HG03095 (cell line): ENCODE measurements around the gene DHDH.
A peak's percentile ranks its signal among the peaks of the same experiment; 100 is the strongest.

Experiments used
- ATAC-seq: cut with Tn5 transposase; IDR thresholded peaks from one replicate; pipeline ENCODE4 v1.9.1; 2021; ENCODE audit warnings: moderate library complexity; ENCODE audit not compliant: unreplicated experiment

DHDH gene

GRCh38 chr19:48989701-48990291, 56.3 kb downstream of the DHDH start:
- ATAC-seq = no peak

GRCh38 chr19:48990400-48990799, 56.9 kb downstream of the DHDH start:
- no peak for ATAC-seq

- no peak for ATAC-seq
Observed at GRCh38 chr19:48991011-48991609, 57.6 kb downstream of the DHDH start.

GRCh38 chr19:48991873-48992580, 58.5 kb downstream of the DHDH start:
- no peak for ATAC-seq

- peak; percentile 2 for ATAC-seq
Observed at GRCh38 chr19:48992581-48993174, 59.2 kb downstream of the DHDH start.

- ATAC-seq = peak; percentile 75
Observed at GRCh38 chr19:48993175-48994034, 59.9 kb downstream of the DHDH start, which contains the start of the genes GYS1 and RUVBL2. Gene GYS1 (minus strand): TSS chr19:48993309. CDS start chr19:48993112, 197 bp downstream. Gene RUVBL2 (plus strand): TSS chr19:48993887. CDS start chr19:48993912, 25 bp downstream.

- ATAC-seq = no peak
Observed at GRCh38 chr19:48994035-48994386, 60.5 kb downstream of the DHDH start.
